Adrenal gland (tissue), 12 donors: ENCODE measurements around the gene VAPB. TPM values are rescaled to one million over a fixed set of nuclear protein-coding genes. Genes with fewer than 3 reads are reported as not detected.
"Not testable (repeated sequence)": the region's sequence is repeated elsewhere in the genome, so short reads cannot be mapped to it uniquely, and the experiment has no call there.

Source experiments
- DNase-seq, 7 donors: peaks; one replicate each; pipeline ENCODE4 v3.0.0-alpha.2; 2019 to 2020
- H3K27ac ChIP-seq, 5 donors: fragments of 200-600 bp; sonication (generic) in 4 of 5; 1 replicate in 3 of 5; 2 replicates in 2 of 5; pipeline versions ENCODE4 v1.5.1 to v1.8.0; 2016 to 2020; ENCODE audit warnings: mild to moderate bottlenecking in 1 of 5
- H3K27me3 ChIP-seq: fragments of 200-600 bp; 2 replicates; pipeline ENCODE4 v1.8.0; 2021
- H3K36me3 ChIP-seq, 2 donors: fragments of 200-600 bp; replicated peaks in 1 of 2; 1 replicate in 1 of 2; 2 replicates in 1 of 2; pipeline versions ENCODE4 v1.5.1 to v1.8.0; 2018 to 2022
- H3K4me1 ChIP-seq, 2 donors: fragments of 200-600 bp; replicated peaks in 1 of 2; 1 replicate in 1 of 2; 2 replicates in 1 of 2; pipeline versions ENCODE4 v1.5.1 to v1.8.0; 2018 to 2021
- H3K4me3 ChIP-seq, 4 donors: fragments of 200-600 bp; sonication (generic) in 3 of 4; one replicate each; pipeline ENCODE4 v1.5.1; 2016 to 2018
- H3K9me3 ChIP-seq, 3 donors: fragments of 200-600 bp; sonication (generic) in 1 of 3; replicated peaks in 1 of 3; 1 replicate in 2 of 3; 2 replicates in 1 of 3; pipeline versions ENCODE4 v1.5.1 to v1.8.0; 2016 to 2021
- CTCF ChIP-seq, 6 experiments: fragments of 450-650 bp in 4 of 6; fragments of 200-600 bp in 2 of 6; sonication (generic) in 1 of 6; IDR thresholded peaks; 1 replicate in 5 of 6; 2 replicates in 1 of 6; pipeline versions ENCODE4 v1.5.1 to v1.8.0; 2016 to 2021; ENCODE audit warnings: antibody characterized with exemption in 6 of 6, mild to moderate bottlenecking in 2 of 6, moderate library complexity in 1 of 6
- POLR2A ChIP-seq, 2 donors: fragments of 450-650 bp; IDR thresholded peaks; one replicate each; pipeline ENCODE4 v1.6.1; 2017; ENCODE audit warnings: antibody characterized with exemption in 2 of 2, mild to moderate bottlenecking in 2 of 2, moderate library complexity in 1 of 2
- WGBS, 4 donors: extraction: QIAGEN DNeasy Blood & Tissue Kit in 2 of 4; methylation state at CpG; one replicate each; pipeline versions ENCODE4 v1.1.5 to v1.1.7; 2013 to 2017; 5-methylcytosine and 5-hydroxymethylcytosine counted together
- intact Hi-C, 2 donors: fragments of 100-400 bp; cut with DNase I; formaldehyde crosslinking; loops; one replicate each; pipeline versions ENCODE4 v1.14.1 to v1.15.0; 2022 to 2023
- polyA plus RNA-seq, 3 donors: library from polyadenylated mRNA; stranded (reverse); fragments of 200-250 nt in 2 of 3; fragments of 350-450 nt in 1 of 3; fragmentation: Illumina TruSeq in 1 of 3; extraction: RNeasy Lipid Tissue Mini Kit (QIAGEN cat#74804) in 1 of 3; gene quantifications; one replicate each; pipeline ENCODE4 v1.2.3, GENCODE V29; 2013 to 2014
- total RNA-seq, 9 donors: library from RNA; depleted of rRNA in 4 of 9; stranded (reverse); fragments of >200 nt in 4 of 9; fragments of 120-200 nt in 1 of 9; fragmentation: NEBNext Ultra II Directional in 1 of 9; extraction: Animal tissue kit (Norgen Biotek cat#: 25700) in 1 of 9; gene quantifications; one replicate each; pipeline versions ENCODE4 v1.1.0 to v1.2.4, GENCODE V29; 2013 to 2023
- donor health status: healthy with polysubstance abuse.
- donor health status: Bipolar disorder and iron deficiency.
- donor health status: DM: yes; HTN: yes; CAD: no.
- donor health status: DM: no; HTN: no; CAD: no.
- donor health status: DM: no; HTN: no; CAD: no.
- donor health status: DM: yes; HTN: yes; CAD: no.

Gene VAPB
- total and polyA plus RNA-seq, 12 donors, result 24.6 to 162 (median 40.3) TPM

GRCh38 chr20:58362206-58362516 lies 26.9 kb upstream of the VAPB start:
- no peak for DNase-seq
- intact Hi-C loops, result no loop called here
- Histone ChIP-seq H3K27me3 (no peaks in the 10 kb centered on the region), H3K4me3 (no peak overlapping the region), H3K9me3 (no peaks in the 10 kb centered on the region), H3K27ac (no peak overlapping the region), H3K4me1 (peaks cover 7 to 13% of the 10 kb centered on the region in 2 donors), H3K36me3 (peaks cover 0 to 29% of the 10 kb centered on the region in 2 donors)
- TF ChIP-seq CTCF (IDR thresholded peaks at IDR 0.05) (no peak), POLR2A (IDR thresholded peaks at IDR 0.05) (no peak)
- 95 to 100% (median 98%) methylated on average over 1 of the region's 1 CpG for WGBS, 4 donors

GRCh38 chr20:58362970-58363369 lies 26.1 kb upstream of the VAPB start:
- H3K4me1 ChIP-seq, result peaks cover 7 to 18% of the 10 kb centered on the region in 2 donors
- intact Hi-C loops, result no loop called here
- no peak for TF ChIP-seq CTCF (IDR thresholded peaks at IDR 0.05)
- no peak for TF ChIP-seq POLR2A (IDR thresholded peaks at IDR 0.05)
- peaks cover 0 to 28% of the 10 kb centered on the region in 2 donors for H3K36me3 ChIP-seq
- DNase-seq, result no peak
- H3K27ac ChIP-seq, result no peak overlapping the region
- H3K4me3 ChIP-seq, result no peak overlapping the region
- H3K9me3 ChIP-seq, result no peaks in the 10 kb centered on the region
- 93 to 96% (median 94%) methylated on average over 4 of the region's 4 CpGs for whole genome bisulfite sequencing, 4 donors
- no peaks in the 10 kb centered on the region for H3K27me3 ChIP-seq

- TF ChIP-seq POLR2A (IDR thresholded peaks at IDR 0.05) (no peak), CTCF (IDR thresholded peaks at IDR 0.05) (no peak)
- intact Hi-C loops, result no loop called here
- peak in 6 of 7 donors; percentile 35 to 77 (median 58) for DNase-seq
- Histone ChIP-seq H3K4me1 (peaks cover 3 to 18% of the 10 kb centered on the region in 2 donors), H3K27me3 (no peaks in the 10 kb centered on the region), H3K36me3 (peaks cover 0 to 3% of the 10 kb centered on the region in 2 donors), H3K9me3 (no peaks in the 10 kb centered on the region), H3K4me3 (no peak overlapping the region), H3K27ac (peak overlapping the region; percentile 8 to 51 (median 28))
- 38 to 44% (median 43%) methylated on average over 3 of the region's 3 CpGs for WGBS, 4 donors
These were observed 22.2 kb upstream of the VAPB start for GRCh38 chr20:58366866-58367265.

GRCh38 chr20:58372806-58373205 lies 16.2 kb upstream of the VAPB start:
- no peak overlapping the region for H3K27ac ChIP-seq
- TF ChIP-seq POLR2A (IDR thresholded peaks at IDR 0.05) (no peak), CTCF (IDR thresholded peaks at IDR 0.05) (no peak)
- H3K4me1 ChIP-seq, result peaks cover 9 to 18% of the 10 kb centered on the region in 2 donors
- DNase-seq, result peak in 1 of 7 donors; percentile 43
- WGBS, 4 donors, result 72 to 77% (median 74%) methylated on average over 9 of the region's 9 CpGs
- no peaks in the 10 kb centered on the region for H3K36me3 ChIP-seq
- H3K9me3 ChIP-seq, result no peaks in the 10 kb centered on the region
- H3K27me3 ChIP-seq, result no peaks in the 10 kb centered on the region
- no peak overlapping the region for H3K4me3 ChIP-seq
- intact Hi-C loops, result no loop called here

GRCh38 chr20:58373296-58373695 lies 15.7 kb upstream of the VAPB start:
- Histone ChIP-seq H3K27ac (peak overlapping the region in 1 of 5 donors; percentile 78), H3K4me1 (peaks cover 9 to 18% of the 10 kb centered on the region in 2 donors)
- H3K9me3 ChIP-seq, H3K27me3 ChIP-seq, H3K4me3 ChIP-seq, H3K36me3 ChIP-seq, intact Hi-C loops: not testable (repeated sequence)
- WGBS, 4 donors, result 91 to 97% (median 95%) methylated on average over 8 of the region's 8 CpGs
- DNase-seq, result peak in 1 of 7 donors; percentile 21
